ENCODE results near the gene C9orf50. TPM values are rescaled to one million over a fixed set of nuclear protein-coding genes. Genes with fewer than 3 reads are reported as not detected.

C9orf50 gene
- total and polyA plus RNA-seq, 2 experiments from 2014 or later: 2.5 to 2.9 TPM

GRCh38 chr9:129614932-129615331 lies 6.0 kb downstream of the C9orf50 start:
- DNase-seq (ENCODE audit: low read depth in 1 of 2, low spot score in 1 of 2): no peak
- H3K27ac ChIP-seq: no peak overlapping the region
- no peak overlapping the region for H3K4me3 ChIP-seq
- no peaks in the 10 kb centered on the region for H3K9me3 ChIP-seq (ENCODE audit: low read depth)
- no peaks in the 10 kb centered on the region for H3K36me3 ChIP-seq
- no peaks in the 10 kb centered on the region for H3K27me3 ChIP-seq
- no peak for TF ChIP-seq CTCF (IDR thresholded peaks at IDR 0.05; ENCODE audit: low read depth, low read length)
- H3K4me1 ChIP-seq (ENCODE audit: low read depth): peaks cover 7% of the 10 kb centered on the region

- peaks cover 12% of the 10 kb centered on the region for H3K4me1 ChIP-seq (ENCODE audit: low read depth)
- no peak for TF ChIP-seq CTCF (IDR thresholded peaks at IDR 0.05; ENCODE audit: low read depth, low read length)
- no peaks in the 10 kb centered on the region for H3K36me3 ChIP-seq
- H3K27me3 ChIP-seq: no peaks in the 10 kb centered on the region
- H3K27ac ChIP-seq: no peak overlapping the region
- DNase-seq (ENCODE audit: low read depth in 1 of 2, low spot score in 1 of 2): no peak
- H3K9me3 ChIP-seq (ENCODE audit: low read depth): no peaks in the 10 kb centered on the region
- H3K4me3 ChIP-seq: no peak overlapping the region
Measured at GRCh38 chr9:129613520-129614175, 7.3 kb downstream of the C9orf50 start.

- Histone ChIP-seq H3K27me3 (no peaks in the 10 kb centered on the region), H3K9me3 (ENCODE audit: low read depth) (no peaks in the 10 kb centered on the region), H3K36me3 (no peaks in the 10 kb centered on the region), H3K4me1 (ENCODE audit: low read depth) (peaks cover 12% of the 10 kb centered on the region), H3K27ac (no peak overlapping the region), H3K4me3 (no peak overlapping the region)
- DNase-seq (ENCODE audit: low read depth in 1 of 2, low spot score in 1 of 2): no peak
- no peak for TF ChIP-seq CTCF (IDR thresholded peaks at IDR 0.05; ENCODE audit: low read depth, low read length)
Measured at GRCh38 chr9:129612815-129613519, 7.9 kb downstream of the C9orf50 start.

- Histone ChIP-seq H3K4me1 (ENCODE audit: low read depth) (peaks cover 12% of the 10 kb centered on the region), H3K9me3 (ENCODE audit: low read depth) (no peaks in the 10 kb centered on the region), H3K27me3 (no peaks in the 10 kb centered on the region), H3K27ac (no peak overlapping the region), H3K36me3 (no peaks in the 10 kb centered on the region), H3K4me3 (no peak overlapping the region)
- DNase-seq (ENCODE audit: low read depth in 1 of 2, low spot score in 1 of 2): no peak
- no peak for TF ChIP-seq CTCF (IDR thresholded peaks at IDR 0.05; ENCODE audit: low read depth, low read length)
Measured at GRCh38 chr9:129612123-129612522, 8.8 kb downstream of the C9orf50 start.

- H3K9me3 ChIP-seq (ENCODE audit: low read depth): no peaks in the 10 kb centered on the region
- no peaks in the 10 kb centered on the region for H3K36me3 ChIP-seq
- no peak overlapping the region for H3K27ac ChIP-seq
- no peak overlapping the region for H3K4me3 ChIP-seq
- DNase-seq (ENCODE audit: low read depth in 1 of 2, low spot score in 1 of 2): no peak
- TF ChIP-seq CTCF (IDR thresholded peaks at IDR 0.05; ENCODE audit: low read depth, low read length): no peak
- no peaks in the 10 kb centered on the region for H3K27me3 ChIP-seq
- H3K4me1 ChIP-seq (ENCODE audit: low read depth): peaks cover 12% of the 10 kb centered on the region
Measured at GRCh38 chr9:129611307-129611800, 9.5 kb downstream of the C9orf50 start.
